ENCODE data around the gene MELTF. TPM values are rescaled to one million over a fixed set of nuclear protein-coding genes. Genes with fewer than 3 reads are reported as not detected.

Gene MELTF
- total RNA-seq, 1 donor: 5.6 TPM

GRCh38 chr3:197026481-197026866 is 3.1 kb downstream of the MELTF start:
- no peak overlapping the region for H3K4me3 ChIP-seq (ENCODE audit: low read depth, low read length)
- no peak for DNase-seq (ENCODE audit: low read depth)
- TF ChIP-seq CTCF (IDR thresholded peaks at IDR 0.05; ENCODE audit: insufficient read depth, low read length): no peak

DNA sequence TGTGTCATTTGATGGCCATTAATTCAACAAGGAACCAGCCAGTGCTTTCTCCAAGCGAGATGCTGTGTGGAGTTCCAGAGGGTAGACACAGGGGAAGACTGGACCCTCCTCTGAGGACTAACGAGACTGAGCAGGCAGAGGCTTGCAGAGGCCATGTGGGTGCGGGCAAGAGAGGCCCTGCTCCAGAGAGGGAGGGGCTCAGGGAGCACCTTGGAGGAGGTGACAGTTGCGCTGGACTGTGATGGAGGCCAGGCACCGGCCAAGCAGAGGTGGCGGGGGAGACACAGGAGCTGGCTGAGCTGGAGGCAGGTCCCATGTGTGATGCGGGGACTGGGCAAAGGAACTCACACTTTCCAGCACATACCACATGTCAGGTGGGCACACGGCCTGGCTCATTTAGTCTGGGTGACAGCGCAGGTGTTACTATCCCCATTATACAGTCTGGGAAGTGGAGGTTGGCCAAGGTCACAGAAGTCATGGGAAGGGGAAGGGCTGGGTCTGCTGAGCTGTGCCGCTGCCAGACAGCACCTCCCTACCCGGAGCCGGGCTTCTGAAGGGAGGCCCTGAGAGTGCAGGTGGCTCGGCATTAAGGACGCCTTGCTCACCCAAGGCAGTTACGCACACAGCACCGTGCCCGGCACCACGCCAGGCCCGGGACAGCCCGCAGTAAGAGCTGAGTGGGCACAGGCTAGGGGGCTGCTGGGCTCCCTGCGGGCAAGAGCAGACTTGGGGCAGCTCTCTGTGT is 3.7 kb downstream of the MELTF start:
- H3K4me3 ChIP-seq (ENCODE audit: low read depth, low read length): no peak overlapping the region
- no peak for TF ChIP-seq CTCF (IDR thresholded peaks at IDR 0.05; ENCODE audit: insufficient read depth, low read length)
- DNase-seq (ENCODE audit: low read depth): no peak

GRCh38 chr3:197024881-197025735 is 4.5 kb downstream of the MELTF start:
- H3K4me3 ChIP-seq (ENCODE audit: low read depth, low read length): no peak overlapping the region
- no peak for TF ChIP-seq CTCF (IDR thresholded peaks at IDR 0.05; ENCODE audit: insufficient read depth, low read length)
- DNase-seq (ENCODE audit: low read depth): no peak

DNA sequence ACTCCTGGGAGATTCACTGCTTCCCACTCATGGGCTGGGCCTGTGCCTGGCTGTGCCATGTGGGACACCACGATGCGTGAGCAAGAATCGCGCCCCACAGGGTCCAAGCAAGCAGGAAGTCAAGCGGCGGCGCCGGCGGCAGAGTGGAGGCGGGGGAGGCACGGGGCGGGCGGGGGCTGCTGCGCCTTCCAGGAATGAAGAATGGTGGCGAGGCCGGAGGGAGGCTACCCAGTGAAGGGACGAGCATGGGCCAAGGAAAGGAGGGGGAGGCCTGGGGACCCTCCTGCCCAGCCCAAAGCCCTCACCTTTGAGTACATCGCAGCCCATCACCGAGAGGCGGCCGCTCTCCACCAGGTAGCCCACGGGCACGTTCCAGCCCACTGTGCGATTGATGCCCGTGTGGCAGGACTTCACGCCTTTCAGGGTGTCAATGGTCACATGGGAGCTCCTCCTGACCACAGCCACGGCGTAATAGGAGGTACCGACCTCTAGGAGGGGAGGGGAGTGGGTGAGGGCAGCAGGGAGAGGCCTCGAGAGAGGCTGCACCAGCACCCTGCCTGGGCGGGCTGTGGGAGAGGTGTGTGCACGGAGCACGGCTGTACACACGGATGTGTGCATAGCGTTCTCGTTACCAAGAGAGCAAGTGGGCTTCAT is 5.5 kb downstream of the MELTF start:
- TF ChIP-seq CTCF (IDR thresholded peaks at IDR 0.05; ENCODE audit: insufficient read depth, low read length): no peak
- no peak overlapping the region for H3K4me3 ChIP-seq (ENCODE audit: low read depth, low read length)
- no peak for DNase-seq (ENCODE audit: low read depth)

DNA sequence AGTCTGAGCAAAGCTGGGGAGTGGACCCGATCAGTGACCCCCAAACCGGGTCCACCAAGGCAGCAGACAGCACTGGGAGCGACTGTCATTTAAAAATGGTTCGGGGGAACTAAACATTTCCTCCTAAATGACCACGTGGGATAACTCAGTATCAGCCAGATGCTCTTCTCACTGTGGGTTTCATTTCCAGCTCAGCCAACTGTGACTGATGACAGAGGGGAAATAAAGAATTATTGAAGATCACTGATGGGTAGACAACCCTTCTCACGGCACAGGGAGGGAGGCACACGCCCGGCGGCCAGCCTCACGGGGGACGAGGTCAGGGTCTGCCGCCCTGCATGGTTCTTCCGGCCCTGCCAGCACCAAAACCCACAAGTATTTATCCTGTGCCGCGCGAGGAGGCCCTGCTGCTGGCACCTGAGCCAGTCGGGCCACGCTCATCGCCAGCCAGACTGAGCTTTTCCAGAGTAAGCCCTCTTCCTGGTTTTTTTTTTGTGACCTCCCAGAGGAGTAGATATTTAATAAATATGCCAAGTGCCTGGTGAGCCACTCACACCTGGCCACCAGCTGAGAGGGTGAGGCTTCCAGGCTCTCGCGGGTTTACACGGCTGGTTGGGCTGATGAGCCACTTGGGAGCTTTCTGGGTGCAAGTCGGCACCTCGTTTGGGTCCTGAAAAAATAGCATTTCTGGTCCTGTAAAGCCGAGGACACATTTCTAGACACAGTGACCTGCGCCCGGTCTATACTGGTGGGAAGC is 6.2 kb downstream of the MELTF start:
- no peak overlapping the region for H3K4me3 ChIP-seq (ENCODE audit: low read depth, low read length)

More for the DNA sequence above, 6.2 kb downstream of the MELTF start:
- no peak for DNase-seq (ENCODE audit: low read depth)
- no peak for TF ChIP-seq CTCF (IDR thresholded peaks at IDR 0.05; ENCODE audit: insufficient read depth, low read length)

All from fibroblast of the aortic adventitia (primary cell).